ENCODE data around the gene PTPRA. TPM values are rescaled to one million over a fixed set of nuclear protein-coding genes. Genes with fewer than 3 reads are reported as not detected.

Gene PTPRA
- total and polyA plus RNA-seq, 2 of the 4 experiments (the other 2 are of a cell fraction) = 35.0 to 50.0 TPM

GRCh38 chr20:3088031-3088430 lies 214.8 kb downstream of the PTPRA start:
- H2AK9ac ChIP-seq (replicated peaks; ENCODE audit: low read depth, low read length, poor library complexity) = no peak overlapping the region
- H3K4me2 ChIP-seq (ENCODE audit: low read depth, low read length) = no peak overlapping the region
- H3K36me3 ChIP-seq (ENCODE audit: control insufficient read depth, insufficient read depth, low read length) = no peaks in the 10 kb centered on the region
- ChIA-PET CTCF (no interaction called here), POLR2A (ENCODE audit: unreplicated experiment) (no interaction called here)
- no peak overlapping the region for H3K4ac ChIP-seq (ENCODE audit: low read depth, low read length)
- H3K14ac ChIP-seq (replicated peaks; ENCODE audit: low read depth, low read length) = no peak overlapping the region
- H2BK120ac ChIP-seq (ENCODE audit: low read depth, low read length) = no peak overlapping the region
- WGBS, 2 experiments (ENCODE audit: extremely low coverage in 2 of 2, insufficient read length in 1 of 2) = 75% methylated on average over 3 of the region's 7 CpGs; no CpG with 5 or more reads in 1 of the 2 experiments
- intact Hi-C loops (cut with micrococcal nuclease) (no loop called here), in situ Hi-C loops (cut with MboI; ENCODE audit: low sequenced_read_pairs) (no loop called here), dilution Hi-C loops (cut with HindIII; ENCODE audit: low sequenced_read_pairs, unreplicated experiment) (no loop called here)
- DNase-seq = no peak
- no peak overlapping the region for H3K56ac ChIP-seq (ENCODE audit: extremely low read depth, insufficient read depth, low read length)
- no peak overlapping the region for H2AK5ac ChIP-seq (ENCODE audit: low read depth, low read length)
- peaks cover 2% of the 10 kb centered on the region; the same call in 1 of the 2 replicates for H3K9me1 ChIP-seq (ENCODE audit: insufficient read depth, low read length)
- no peaks in the 10 kb centered on the region for H3K79me1 ChIP-seq (ENCODE audit: low read depth in 1 of 2, low read length in 2 of 2)
- H4K91ac ChIP-seq (ENCODE audit: insufficient read depth, low read depth, low read length) = no peak overlapping the region
- no peak for TF ChIP-seq RFX5 (IDR thresholded peaks at IDR 0.05; ENCODE audit: low read depth, low read length)
- TF ChIP-seq SMC3 (IDR thresholded peaks at IDR 0.05; ENCODE audit: low read depth, low read length) = no peak
- no peak for TF ChIP-seq CEBPB (IDR thresholded peaks at IDR 0.05; ENCODE audit: low read depth, low read length)
- TF ChIP-seq FOS (IDR thresholded peaks at IDR 0.05; ENCODE audit: low read depth, low read length) = no peak
- no peak overlapping the region for H2BK20ac ChIP-seq (ENCODE audit: low read depth, low read length)
- BruUV-seq (replicated peaks) = no TSS peak
- H3K27me3 ChIP-seq (ENCODE audit: control insufficient read depth, insufficient read depth, low read length) = peaks cover 55% of the 10 kb centered on the region
- no peak overlapping the region for H3K27ac ChIP-seq (ENCODE audit: insufficient read depth, low read length)
- no peak overlapping the region for H4K5ac ChIP-seq (ENCODE audit: low read depth, low read length)
- ATAC-seq (ENCODE audit: low read depth) = no peak
- H4K20me1 ChIP-seq (ENCODE audit: insufficient read depth, low read length) = no peaks in the 10 kb centered on the region
- H3K23ac ChIP-seq (ENCODE audit: low read depth, low read length) = no peak overlapping the region
- no peaks in the 10 kb centered on the region for H3K9me3 ChIP-seq (ENCODE audit: control insufficient read depth, insufficient read depth, low read length)
- H3K18ac ChIP-seq (ENCODE audit: low read depth, low read length) = no peak overlapping the region
- H2BK5ac ChIP-seq (ENCODE audit: low read depth, low read length, poor library complexity, severe bottlenecking) = no peak overlapping the region
- H2BK15ac ChIP-seq (ENCODE audit: low read depth, low read length) = no peak overlapping the region
- no peak overlapping the region for H4K8ac ChIP-seq (ENCODE audit: low read depth in 2 of 2, low read length in 2 of 2)
- H3K4me1 ChIP-seq (ENCODE audit: control insufficient read depth, insufficient read depth, low read length) = no peaks in the 10 kb centered on the region
- H3K4me3 ChIP-seq (ENCODE audit: insufficient read depth, low read depth, low read length) = no peak overlapping the region
- no peak overlapping the region for H2AFZ ChIP-seq (replicated peaks; ENCODE audit: low read length, poor library complexity)
- H3K9ac ChIP-seq (ENCODE audit: low read depth, low read length) = no peak overlapping the region

Other genes with a start within 250 kb of the PTPRA start
- gene NOP56, start 220.8 kb upstream of the PTPRA start, total RNA-seq (2012; rRNA removed) = 170 and 231 TPM in 2 replicates
- 164 and 189 TPM in 2 replicates for gene NOP56, start 220.8 kb upstream of the PTPRA start, polyA plus RNA-seq (2012; rRNA removed)
- 160 and 165 TPM in 2 replicates for gene IDH3B, start 209.3 kb upstream of the PTPRA start, total RNA-seq (2012; rRNA removed)
- gene IDH3B, start 209.3 kb upstream of the PTPRA start, polyA plus RNA-seq (2012; rRNA removed) = 146 and 151 TPM in 2 replicates
- gene EBF4, start 180.7 kb upstream of the PTPRA start, total RNA-seq (2012; rRNA removed) = under 0.01 and 0.18 TPM in 2 replicates
- 1.0 and 1.1 TPM in 2 replicates for gene EBF4, start 180.7 kb upstream of the PTPRA start, polyA plus RNA-seq (2012; rRNA removed)
- 0.83 and 1.1 TPM in 2 replicates for gene CPXM1, start 72.9 kb upstream of the PTPRA start, total RNA-seq (2012; rRNA removed)
- 4.5 and 4.6 TPM in 2 replicates for gene CPXM1, start 72.9 kb upstream of the PTPRA start, polyA plus RNA-seq (2012; rRNA removed)
- gene C20orf141, start 58.5 kb upstream of the PTPRA start, total RNA-seq (2012; rRNA removed) = 0.36 TPM in 1 of 2 replicates, not detected in the other
- gene C20orf141, start 58.5 kb upstream of the PTPRA start, polyA plus RNA-seq (2012; rRNA removed) = 0.53 and 0.91 TPM in 2 replicates
- gene TMEM239, start 57.1 kb upstream of the PTPRA start, total RNA-seq (2012; rRNA removed) = not detected in 2 replicates
- 0.32 TPM in 1 of 2 replicates, not detected in the other for gene TMEM239, start 57.1 kb upstream of the PTPRA start, polyA plus RNA-seq (2012; rRNA removed)
- 8.1 and 9.7 TPM in 2 replicates for gene PCED1A, start 32.8 kb upstream of the PTPRA start, total RNA-seq (2012; rRNA removed)
- 33.4 and 37.0 TPM in 2 replicates for gene PCED1A, start 32.8 kb upstream of the PTPRA start, polyA plus RNA-seq (2012; rRNA removed)
- gene VPS16, start 32.7 kb upstream of the PTPRA start, total RNA-seq (2012; rRNA removed) = 41.7 and 48.0 TPM in 2 replicates
- 37.6 and 38.7 TPM in 2 replicates for gene VPS16, start 32.7 kb upstream of the PTPRA start, polyA plus RNA-seq (2012; rRNA removed)
- 0.18 and 0.28 TPM in 2 replicates for gene GNRH2, start 170.1 kb downstream of the PTPRA start, total RNA-seq (2012; rRNA removed)
- gene GNRH2, start 170.1 kb downstream of the PTPRA start, polyA plus RNA-seq (2012; rRNA removed) = 0.16 and 0.21 TPM in 2 replicates
- gene MRPS26, start 172.6 kb downstream of the PTPRA start, total RNA-seq (2012; rRNA removed) = 22.2 and 24.7 TPM in 2 replicates
- 38.6 and 49.5 TPM in 2 replicates for gene MRPS26, start 172.6 kb downstream of the PTPRA start, polyA plus RNA-seq (2012; rRNA removed)
- gene OXT, start 198.1 kb downstream of the PTPRA start, total RNA-seq (2012; rRNA removed) = not detected in 2 replicates
- not detected in 2 replicates for gene OXT, start 198.1 kb downstream of the PTPRA start, polyA plus RNA-seq (2012; rRNA removed)
- gene AVP, start 211.2 kb downstream of the PTPRA start, total RNA-seq (2012; rRNA removed) = not detected in 2 replicates
- gene AVP, start 211.2 kb downstream of the PTPRA start, polyA plus RNA-seq (2012; rRNA removed) = not detected in 2 replicates

Data from IMR-90 (cell line).